GM19397 (cell line): ENCODE results near the gene COL5A1.
"Not testable (repeated sequence)": the region's sequence is repeated elsewhere in the genome, so short reads cannot be mapped to it uniquely, and the experiment has no call there.

Experiments
- ATAC-seq: cut with Tn5 transposase; IDR thresholded peaks from one replicate; pipeline ENCODE4 v1.9.1; 2021; ENCODE audit warnings: mild to moderate bottlenecking, moderate library complexity; ENCODE audit not compliant: unreplicated experiment

The COL5A1 gene

DNA sequence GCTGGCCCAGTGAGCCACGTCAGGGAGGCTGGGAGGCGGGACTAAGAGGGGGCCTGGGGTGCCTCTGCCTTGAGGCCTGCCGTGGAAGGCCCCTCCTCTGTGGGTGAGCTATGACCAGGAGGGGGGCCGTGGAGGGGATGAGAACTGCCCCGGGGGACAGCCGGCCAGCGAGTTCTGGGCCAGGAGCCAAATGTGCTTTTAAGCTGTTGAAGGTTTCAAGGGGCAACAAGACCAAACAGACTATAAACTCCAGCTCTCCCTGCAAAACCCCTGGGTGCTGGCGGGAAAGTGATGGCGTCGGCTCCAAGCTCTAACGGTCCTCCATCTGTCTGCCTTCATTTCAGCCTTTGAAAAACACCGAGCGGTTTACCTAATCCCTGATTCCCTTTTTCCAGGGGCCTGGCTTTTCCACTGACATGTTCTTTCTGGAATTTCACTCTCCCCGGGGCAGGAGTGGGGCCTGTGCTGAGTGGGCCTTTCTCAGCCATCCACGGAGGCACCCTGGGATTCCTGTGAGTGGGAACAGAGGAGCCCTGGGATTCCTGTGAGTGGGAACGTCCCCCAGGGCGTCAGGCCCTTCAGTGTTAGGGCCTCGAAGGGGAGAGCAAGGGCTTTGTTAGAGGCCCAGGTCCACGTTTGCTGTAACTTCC lies 65.6 kb downstream of the COL5A1 start:
- no peak for ATAC-seq

DNA sequence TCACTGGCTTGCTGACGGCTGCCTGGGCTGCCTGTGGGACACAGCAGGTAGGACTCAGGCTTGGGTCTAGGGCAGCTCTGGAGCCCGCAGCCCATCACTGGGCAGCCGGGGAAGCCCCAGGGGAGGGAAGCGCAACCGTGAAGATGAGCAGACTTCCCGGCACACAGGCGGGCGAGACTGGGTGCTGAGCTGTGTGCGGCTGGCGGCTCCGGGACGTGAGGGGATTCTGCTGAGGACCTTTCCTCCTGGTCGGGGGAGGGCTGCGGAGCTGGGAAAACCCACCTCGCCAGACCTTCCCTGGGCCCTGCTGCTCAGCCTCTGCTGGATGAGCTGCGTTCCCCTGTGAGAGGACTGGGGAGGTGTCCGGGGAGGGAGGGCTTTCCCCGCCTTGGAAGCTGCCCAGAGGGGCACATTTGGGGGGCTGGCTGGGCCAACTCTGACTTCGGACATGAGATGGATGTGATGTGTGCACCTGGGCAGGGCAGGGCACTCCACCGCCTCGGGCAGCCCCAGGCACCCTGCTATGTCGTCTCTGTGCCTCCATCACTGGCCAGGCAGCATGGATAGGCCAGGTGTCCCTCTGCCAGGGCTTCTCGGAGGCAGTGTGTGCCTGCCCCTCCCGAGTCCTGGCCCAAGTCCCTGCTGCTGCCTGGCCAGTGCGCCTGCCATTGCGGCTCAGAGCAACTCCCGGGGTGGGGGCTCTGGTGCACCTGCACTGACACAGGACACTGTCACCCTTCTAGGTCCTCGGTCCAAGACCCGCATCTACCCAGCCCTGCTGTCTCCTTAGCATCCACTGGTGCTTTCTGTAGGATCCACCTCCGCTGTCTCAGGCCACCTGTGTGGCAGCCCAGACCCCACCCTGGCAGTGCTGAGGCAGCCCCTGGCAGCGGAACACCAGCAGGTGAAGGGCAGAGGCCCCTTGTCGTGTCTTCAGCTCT lies 66.4 kb downstream of the COL5A1 start:
- no peak for ATAC-seq

DNA sequence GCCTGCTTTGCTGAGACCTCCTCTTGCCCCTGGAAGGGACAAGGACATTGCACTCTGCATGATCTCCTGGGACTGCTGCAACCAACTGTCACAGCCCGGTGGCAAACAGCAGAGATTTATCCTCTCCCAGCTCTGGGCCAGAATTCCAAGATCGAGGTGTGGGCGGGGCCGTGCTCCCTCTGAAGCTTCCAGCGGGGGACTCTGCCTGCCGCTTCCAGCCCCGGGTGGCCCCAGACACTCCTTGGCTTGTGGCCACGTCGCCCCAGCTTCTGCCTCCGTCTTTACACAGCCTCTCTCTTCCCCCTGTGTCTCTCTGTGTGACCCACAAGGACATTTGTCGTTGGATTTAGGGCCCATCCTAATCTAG lies 67.1 kb downstream of the COL5A1 start:
- ATAC-seq: no peak

DNA sequence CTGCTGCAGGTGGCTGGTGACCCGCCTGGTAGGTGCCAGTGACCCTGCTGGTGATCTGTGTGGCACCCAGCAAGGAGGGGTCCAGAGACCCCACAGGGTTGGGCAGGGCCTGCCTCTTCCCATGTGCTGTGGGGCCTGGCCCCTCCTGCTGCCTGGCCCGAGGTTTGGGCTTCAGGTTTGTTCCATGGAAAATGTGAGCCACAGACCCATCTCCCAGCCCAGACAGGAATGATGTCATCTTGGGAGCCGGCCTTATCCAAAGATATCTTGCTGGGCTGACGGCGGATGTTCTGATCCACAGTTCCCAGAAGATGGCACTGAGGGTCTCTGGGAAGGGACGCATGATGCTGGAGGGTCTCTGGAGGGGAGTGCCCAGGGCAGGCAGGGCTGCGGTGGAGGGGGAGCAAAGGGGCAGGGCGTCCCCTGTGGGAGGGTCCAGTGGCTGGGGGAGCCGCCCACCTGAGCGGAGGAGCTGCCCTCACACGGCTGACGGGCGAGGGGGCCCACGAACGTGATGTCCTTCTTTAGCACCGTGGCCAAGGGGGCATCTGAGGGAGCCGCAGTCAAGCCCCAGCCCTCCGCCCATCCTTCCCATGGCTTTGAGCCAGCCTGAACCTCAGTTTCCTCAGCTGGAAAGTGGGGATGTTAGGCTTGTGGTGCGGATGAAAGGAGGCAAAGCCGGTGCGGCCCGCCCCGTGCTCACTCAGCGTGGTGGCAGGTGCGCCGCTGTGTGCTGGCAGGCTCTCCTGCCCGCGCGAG lies 68.1 kb downstream of the COL5A1 start:
- ATAC-seq: no peak

DNA sequence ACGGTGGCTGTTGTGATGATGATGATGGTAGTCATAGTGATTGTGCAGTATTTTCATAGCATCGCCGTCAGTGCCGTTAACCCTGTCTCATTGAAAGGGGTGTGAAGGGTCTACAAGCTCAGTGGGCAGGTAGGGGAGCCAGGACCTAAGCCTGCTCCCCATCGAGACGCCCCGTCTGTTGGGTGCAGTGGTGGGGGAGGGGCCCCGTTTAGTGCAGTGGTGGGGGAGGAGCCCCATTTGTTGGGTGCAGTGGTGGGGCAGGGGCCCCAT lies 68.6 kb downstream of the COL5A1 start:
- no peak for ATAC-seq

DNA sequence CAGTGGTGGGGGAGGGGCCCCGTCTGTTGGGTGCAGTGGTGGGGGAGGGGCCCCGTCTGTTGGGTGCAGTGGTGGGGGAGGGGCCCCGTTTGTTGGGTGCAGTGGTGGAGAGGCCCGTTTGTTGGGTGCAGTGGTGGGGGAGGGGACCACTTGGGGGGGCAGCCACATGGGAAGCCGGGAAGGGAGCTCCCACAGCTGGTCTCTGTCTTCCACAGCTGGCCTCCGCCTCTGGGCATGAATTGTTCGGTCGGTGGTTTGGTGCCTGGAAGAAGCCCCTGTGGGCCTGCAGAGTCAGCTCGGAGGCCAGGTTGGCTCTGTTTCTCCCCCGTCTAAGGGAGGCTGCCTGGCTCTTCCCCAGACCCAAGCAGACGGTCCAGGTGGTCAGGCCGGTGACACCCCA lies 69.3 kb downstream of the COL5A1 start:
- no peak for ATAC-seq

DNA sequence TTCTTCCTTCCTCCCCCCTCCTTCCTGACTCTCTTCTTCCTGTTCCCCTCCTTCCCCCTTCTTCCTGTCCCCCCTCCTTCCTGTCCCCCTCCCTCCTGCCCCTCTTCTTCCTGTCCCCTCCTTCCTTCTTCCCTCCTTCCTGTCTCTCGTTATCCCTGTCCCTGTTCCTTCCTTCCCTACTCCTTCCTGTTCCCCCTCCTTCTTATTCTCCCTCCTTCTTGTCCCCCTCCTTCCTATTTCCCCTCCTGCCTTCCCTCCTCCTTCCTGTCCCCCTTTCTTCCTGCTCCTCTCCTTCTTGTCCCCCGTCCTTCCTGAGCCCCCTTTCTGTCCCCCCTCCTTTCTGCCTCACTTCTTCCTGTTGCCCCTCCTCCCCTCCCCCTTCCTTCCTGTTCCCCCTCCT lies 70.6 kb downstream of the COL5A1 start:
- no peak for ATAC-seq

DNA sequence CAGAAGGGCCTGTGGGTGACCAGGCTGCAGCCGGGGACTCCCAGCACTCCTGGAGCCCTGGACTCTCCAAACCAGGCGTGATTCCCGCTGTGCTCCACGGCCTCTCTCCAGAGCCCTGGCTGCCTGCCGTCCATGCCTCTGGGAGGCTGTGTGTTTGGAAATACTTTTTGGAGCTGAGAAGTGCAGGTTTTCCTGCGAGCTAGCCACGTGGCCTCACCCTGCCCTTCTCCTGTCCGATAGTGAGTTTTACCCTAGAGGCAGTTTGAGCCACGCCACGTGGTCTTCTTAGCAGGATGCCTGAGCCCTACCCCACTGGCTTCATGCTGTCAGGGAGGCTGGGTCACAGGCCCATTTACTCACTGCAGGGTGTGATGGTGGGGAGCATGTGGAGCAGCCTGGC lies 71.3 kb downstream of the COL5A1 start:
- no peak for ATAC-seq

DNA sequence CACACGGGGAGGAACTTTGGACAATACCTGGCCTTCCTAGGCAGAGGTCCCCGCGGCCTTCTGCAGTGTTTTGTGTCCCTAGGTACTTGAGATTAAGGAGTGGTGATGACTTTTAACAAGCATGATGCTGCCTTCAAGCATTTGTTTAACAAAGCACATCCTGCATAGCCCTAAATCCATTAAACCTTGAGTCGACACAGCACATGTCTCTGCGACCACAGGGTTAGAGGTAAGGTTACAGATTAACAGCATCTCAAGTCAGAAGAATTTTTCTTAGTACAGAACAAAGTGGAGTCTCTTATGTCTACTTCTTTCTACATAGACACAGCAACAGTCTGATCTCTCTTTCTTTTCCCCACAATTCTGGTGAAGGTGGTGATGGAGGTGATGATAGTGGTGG lies 73.9 kb downstream of the COL5A1 start:
- ATAC-seq: not testable (repeated sequence)

DNA sequence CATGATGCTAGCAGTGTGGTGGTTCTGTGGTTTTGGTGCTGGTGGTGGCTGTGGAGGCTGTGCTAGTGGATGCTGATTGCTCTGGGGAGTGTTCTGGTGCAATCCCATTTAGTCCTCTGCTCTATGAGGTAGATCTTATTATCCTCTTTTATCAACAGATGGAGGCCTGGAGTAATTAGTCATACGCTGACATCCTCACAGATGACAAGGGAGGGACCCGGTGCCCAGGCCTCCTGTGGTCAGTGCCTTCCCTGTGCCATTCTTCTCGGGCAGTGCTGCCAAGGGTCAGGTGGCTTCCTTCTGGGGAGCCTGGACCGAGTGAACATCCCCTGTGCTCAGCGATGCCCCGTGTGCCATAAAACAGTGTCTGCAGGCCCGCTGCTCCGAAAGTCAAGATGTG lies 74.5 kb downstream of the COL5A1 start:
- ATAC-seq: no peak

DNA sequence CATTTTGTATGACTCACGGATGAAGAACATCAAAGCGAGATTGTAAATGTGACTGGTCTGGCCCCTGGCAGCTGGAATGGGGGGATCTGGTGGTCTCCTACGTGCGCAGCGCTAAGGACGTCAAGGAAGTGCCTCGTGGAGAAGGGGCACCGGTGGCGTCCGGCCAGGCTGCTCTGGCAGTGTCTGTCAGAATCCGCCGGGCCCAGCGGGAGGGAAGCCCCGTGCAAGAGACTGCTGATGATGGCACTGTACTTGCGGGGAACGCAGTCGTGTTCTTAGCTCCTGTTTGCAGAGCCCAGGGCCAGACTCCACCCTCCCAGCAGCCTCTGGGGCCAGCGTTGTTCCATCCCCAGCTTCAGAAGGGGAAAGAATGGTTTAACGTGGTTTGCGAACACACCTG lies 75.5 kb downstream of the COL5A1 start:
- no peak for ATAC-seq

DNA sequence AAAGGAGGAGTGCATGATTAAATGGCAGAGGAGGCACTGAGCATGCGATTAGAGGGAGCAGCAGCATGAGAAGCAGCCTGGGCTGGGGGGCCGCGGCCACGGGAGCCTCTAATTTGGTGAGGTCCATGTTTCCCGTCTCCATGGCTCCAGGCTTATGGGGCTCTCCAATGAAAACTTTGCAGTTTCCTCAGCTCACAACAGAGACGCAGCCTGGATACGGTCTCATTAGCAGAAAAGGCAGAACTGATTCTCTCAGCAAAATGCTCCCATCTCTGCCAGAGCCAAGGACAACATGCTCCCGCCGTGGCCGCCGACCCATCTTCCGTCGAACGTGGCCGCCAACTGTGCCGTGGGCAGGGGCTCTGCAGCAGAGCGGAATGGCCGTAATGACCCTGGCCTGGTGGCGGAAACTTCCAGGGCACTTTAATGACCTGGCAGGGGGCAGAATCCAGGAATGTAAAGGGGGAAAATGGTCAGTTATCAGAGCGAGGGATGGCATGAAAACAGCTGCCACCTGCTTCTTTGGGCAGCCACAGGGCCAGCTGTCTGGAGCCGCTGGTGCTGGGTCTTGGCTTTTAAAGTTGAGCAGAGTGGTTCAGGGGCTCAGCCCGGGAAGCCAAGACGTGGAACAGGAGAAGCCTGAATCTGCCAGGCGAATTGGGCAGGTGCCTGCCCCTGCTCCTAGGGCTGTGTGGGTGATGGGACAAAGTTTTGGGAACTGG lies 76.5 kb downstream of the COL5A1 start:
- ATAC-seq: no peak

DNA sequence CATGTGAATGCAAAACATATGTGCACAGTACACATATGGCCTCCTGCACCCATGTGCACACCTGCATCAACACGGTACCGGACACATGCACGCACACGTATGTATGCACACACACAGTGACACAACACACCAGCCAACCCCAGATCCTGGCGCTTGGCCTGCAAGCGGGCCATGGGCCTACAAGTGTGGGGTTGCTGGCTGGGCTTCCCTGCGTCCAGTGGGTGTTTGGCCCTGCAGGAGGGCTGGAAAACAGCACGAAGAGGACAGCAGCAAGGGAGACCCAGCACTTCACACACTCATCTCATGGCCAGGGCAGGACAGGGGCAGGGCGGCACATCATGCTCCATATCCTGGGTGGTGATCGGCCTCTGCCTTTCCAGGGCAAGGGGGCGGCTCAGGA lies 77.7 kb downstream of the COL5A1 start:
- no peak for ATAC-seq

DNA sequence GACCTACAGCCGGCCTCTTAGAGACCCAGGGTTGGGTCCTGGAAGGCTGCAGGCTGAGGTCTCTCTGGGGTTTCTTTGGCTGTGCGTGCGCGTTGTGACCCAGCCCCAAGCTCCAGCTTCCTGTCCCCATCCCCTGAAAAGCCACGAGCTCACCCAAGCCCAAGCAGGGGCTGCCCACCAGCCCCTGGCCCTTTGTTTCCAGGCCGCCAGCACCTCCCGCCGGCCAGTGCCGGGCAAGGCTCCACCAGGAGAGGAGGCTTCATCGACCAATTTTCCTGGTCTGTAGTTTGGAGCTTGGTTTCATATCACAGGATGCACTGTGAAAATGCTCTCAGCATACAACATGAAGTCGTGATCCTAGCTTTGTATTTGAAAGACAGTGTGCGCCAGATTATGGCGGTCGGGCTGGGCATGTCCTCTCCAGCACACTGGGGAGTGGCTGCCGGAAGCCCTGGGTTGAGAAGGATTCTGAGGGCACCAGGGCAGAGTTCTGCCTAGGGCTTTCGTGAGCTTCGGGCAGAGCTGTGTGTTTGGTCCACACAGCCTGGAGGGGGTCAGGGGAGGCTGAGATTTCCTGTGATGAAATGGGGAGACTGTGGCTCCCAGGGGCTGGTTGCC lies 78.6 kb downstream of the COL5A1 start:
- no peak for ATAC-seq

DNA sequence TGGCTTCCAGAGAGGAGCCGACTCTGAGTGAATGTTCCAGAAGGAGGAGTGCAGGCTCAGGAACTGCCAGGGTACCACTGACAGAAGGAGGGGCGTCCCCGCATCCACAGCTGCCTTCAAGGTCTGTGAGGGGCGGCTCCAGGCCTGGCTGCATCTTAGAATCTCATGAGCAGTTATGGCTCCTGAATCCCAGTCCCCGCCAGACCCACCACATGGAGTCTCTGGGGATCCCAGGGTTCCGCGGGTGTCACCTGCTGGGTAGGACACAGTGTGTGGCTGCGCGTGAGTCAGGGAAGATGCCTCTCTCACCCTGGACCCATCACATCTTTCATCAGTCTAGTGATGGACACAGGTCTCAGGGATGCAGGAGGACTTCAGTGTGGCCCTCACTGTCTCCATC lies 79.2 kb downstream of the COL5A1 start:
- ATAC-seq: no peak

DNA sequence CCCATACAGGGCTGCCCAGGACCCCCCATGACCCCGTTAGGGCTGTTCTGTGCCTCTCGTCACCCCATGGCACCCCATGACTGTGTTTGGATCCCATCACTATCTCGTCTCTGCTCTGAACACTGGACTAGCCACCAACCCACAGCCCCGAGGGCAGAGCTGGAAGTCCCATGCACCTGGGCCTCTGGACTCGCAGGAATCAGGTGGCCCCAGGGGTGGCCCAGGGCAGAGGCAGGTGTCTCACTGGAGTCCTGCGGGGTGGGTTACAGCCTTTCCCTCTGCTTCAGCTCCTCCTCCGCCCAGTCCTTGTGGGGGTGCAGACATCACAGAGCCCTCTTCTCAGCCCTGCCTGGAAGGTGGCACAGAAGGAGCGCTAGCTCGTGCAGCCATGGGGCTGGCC lies 79.7 kb downstream of the COL5A1 start:
- no peak for ATAC-seq

DNA sequence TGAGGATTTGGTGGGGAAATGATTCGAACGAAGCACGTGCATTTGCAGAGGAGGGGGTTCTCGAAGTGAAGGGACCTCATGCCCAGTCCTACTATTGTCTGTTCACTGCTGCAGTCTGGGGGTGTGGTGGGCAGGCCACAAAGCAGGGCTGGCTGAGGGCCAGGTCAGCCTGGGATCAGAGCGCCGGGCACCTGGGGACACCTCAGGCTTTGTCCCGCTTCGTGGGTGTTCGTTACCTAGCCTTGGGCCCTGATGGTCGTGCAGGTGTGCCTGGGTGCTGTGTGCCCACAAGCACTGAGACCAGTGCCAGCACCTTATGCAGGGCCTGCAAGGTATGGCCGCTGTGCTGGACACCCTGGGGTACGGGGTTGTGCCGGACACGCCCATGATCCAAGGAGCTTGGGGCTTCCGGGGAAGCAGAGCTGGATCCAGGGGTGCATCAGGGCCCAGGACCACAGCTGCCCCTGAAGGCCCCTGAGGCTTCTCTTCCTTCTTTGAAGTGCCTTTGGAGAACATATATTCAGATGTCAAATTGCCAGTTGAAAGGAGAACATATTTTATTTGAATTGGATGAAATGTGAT lies 80.6 kb downstream of the COL5A1 start:
- ATAC-seq: no peak

DNA sequence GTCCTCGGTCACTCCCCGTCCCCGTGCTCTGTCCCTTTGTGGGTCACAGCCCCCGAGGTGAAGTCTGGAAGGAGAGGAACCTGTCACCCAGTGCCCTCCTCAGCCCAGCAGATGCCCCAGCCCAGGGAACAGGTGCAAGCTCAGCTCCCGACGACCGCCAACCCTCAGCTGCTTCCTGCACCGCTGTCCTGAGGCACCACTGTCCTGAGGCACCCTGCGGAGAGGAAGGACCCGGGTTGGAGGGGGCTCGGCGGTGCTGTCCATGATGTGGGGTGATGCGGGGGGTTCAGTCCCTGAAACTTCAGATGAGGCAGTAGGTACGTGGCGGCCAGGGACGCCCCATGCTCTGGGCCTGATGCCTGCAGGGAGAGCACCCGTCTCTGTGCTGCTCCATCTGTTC lies 81.4 kb downstream of the COL5A1 start:
- no peak for ATAC-seq

DNA sequence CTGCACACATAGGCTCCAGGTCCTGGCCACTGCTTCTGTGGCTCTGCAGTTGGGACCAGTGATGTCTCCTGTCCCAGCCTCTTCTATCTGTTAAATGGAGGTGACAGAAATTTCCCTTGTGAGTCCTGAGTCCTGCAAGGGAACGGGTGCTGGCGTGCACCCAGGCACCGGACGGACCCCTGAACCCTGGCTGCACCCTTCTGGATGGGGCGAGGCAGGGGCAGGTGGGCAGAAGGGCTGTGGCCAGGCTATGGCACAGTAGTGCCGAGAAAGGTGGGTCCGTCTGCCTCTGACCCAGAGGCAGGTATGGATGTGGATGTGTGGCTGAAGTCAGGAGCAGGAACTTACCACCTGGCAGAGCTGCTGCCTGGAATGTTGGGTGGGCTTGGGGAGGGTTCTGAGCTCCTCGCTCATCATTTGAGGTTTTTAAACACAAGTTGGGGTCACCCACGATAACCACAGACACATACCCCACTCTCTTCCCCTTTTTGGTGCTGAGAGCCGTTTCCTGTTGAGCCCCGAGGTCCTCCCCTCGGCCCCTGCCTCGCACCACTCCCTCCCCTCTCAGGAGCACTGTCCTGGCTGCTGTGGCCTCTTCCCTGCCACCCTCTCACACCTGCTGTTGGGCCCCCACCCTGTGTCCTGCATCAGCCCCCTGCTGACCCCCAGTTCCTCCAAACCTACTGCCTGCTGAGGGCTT lies 82.0 kb downstream of the COL5A1 start:
- no peak for ATAC-seq
